DOHH2 (cell line): Measurements from ENCODE around the gene RTTN.

Experiments used
- H3F3A ChIP-seq: fragments of 200-600 bp; sonication (generic), shearing (Covaris generic); 2 replicates; pipeline ENCODE4 v1.6.0; 2016; ENCODE audit warnings: antibody characterized with exemption, mild to moderate bottlenecking; ENCODE audit not compliant: control insufficient read depth, insufficient read depth
- H3K27ac ChIP-seq: fragments of 200-600 bp; sonication (generic); 2 replicates; pipeline ENCODE4 v1.5.1; 2014; ENCODE audit warnings: low read depth, mild to moderate bottlenecking, low read length, moderate library complexity
- H3K27me3 ChIP-seq: fragments of 200-600 bp; sonication (generic); 2 replicates; pipeline ENCODE4 v1.6.1; 2014; ENCODE audit warnings: mild to moderate bottlenecking, low read length, mixed read lengths; ENCODE audit not compliant: control insufficient read depth
- H3K36me3 ChIP-seq: fragments of 200-600 bp; sonication (generic); 2 replicates; pipeline ENCODE4 v1.6.1; 2014; ENCODE audit warnings: mild to moderate bottlenecking, low read length, moderate library complexity, mixed read lengths; ENCODE audit not compliant: control insufficient read depth
- H3K4me1 ChIP-seq: fragments of 200-600 bp; sonication (generic); 2 replicates; pipeline ENCODE4 v1.6.1; 2014; ENCODE audit warnings: mild to moderate bottlenecking, low read length, mixed read lengths; ENCODE audit not compliant: control insufficient read depth
- H3K4me2 ChIP-seq: fragments of 200-600 bp; sonication (generic); 2 replicates; pipeline ENCODE4 v1.6.0; 2014; ENCODE audit warnings: mild to moderate bottlenecking, low read length, moderate library complexity
- H3K4me3 ChIP-seq: fragments of 200-600 bp; sonication (generic); 2 replicates; pipeline ENCODE4 v1.5.1; 2014; ENCODE audit warnings: mild to moderate bottlenecking, low read length, mixed read lengths
- H3K79me2 ChIP-seq: fragments of 200-600 bp; sonication (generic); 2 replicates; pipeline ENCODE4 v1.6.1; 2014; ENCODE audit warnings: mild to moderate bottlenecking, low read length, mixed read lengths; ENCODE audit not compliant: control insufficient read depth
- H3K9me2 ChIP-seq: fragments of 200-600 bp; sonication (generic); replicated peaks from 2 replicates; pipeline ENCODE4 v1.6.1; 2014; ENCODE audit warnings: mild to moderate bottlenecking, low read length, mixed read lengths; ENCODE audit not compliant: control insufficient read depth
- H3K9me3 ChIP-seq: fragments of 200-600 bp; sonication (generic); 2 replicates; pipeline ENCODE4 v1.6.1; 2014; ENCODE audit warnings: antibody characterized with exemption, low read length, mixed read lengths; ENCODE audit not compliant: control insufficient read depth, insufficient read depth
- H4K20me1 ChIP-seq: fragments of 200-600 bp; sonication (generic); 2 replicates; pipeline ENCODE4 v1.6.0; 2014; ENCODE audit warnings: low read depth, mild to moderate bottlenecking, antibody characterized with exemption, low read length, moderate library complexity; ENCODE audit not compliant: control insufficient read depth, insufficient read depth
- CTCF ChIP-seq: fragments of 200-600 bp; sonication (generic); IDR thresholded peaks from one replicate; pipeline ENCODE4 v1.5.1; 2014; ENCODE audit warnings: antibody characterized with exemption, mild to moderate bottlenecking, low read depth, low read length; ENCODE audit not compliant: poor library complexity, severe bottlenecking
- EZH2phosphoT487 ChIP-seq: fragments of 200-600 bp; sonication (generic); IDR thresholded peaks from 2 replicates; pipeline ENCODE4 v1.6.1; 2017; ENCODE audit warnings: borderline replicate concordance, mild to moderate bottlenecking, antibody characterized with exemption, low read length, moderate library complexity, mixed read lengths

Gene RTTN

GRCh38 chr18:70195014-70195614 is 10.4 kb downstream of the RTTN start:
- no peaks in the 10 kb centered on the region for H3K9me2 ChIP-seq
- no peak overlapping the region for H3K4me2 ChIP-seq
- H3K79me2 ChIP-seq, result no peaks in the 10 kb centered on the region
- no peaks in the 10 kb centered on the region for H3K9me3 ChIP-seq
- H3K4me1 ChIP-seq, result no peaks in the 10 kb centered on the region
- H4K20me1 ChIP-seq, result no peaks in the 10 kb centered on the region
- H3F3A ChIP-seq, result no peaks in the 10 kb centered on the region
- H3K27ac ChIP-seq, result no peak overlapping the region
- no peak overlapping the region for H3K4me3 ChIP-seq
- peaks cover 91% of the 10 kb centered on the region for H3K36me3 ChIP-seq
- TF ChIP-seq CTCF (no peak), EZH2phosphoT487 (no peak)
- H3K27me3 ChIP-seq, result no peaks in the 10 kb centered on the region

GRCh38 chr18:70194227-70194890 is 11.1 kb downstream of the RTTN start:
- no peak for TF ChIP-seq CTCF
- TF ChIP-seq EZH2phosphoT487, result no peak
- Histone ChIP-seq H3K4me2 (no peak overlapping the region), H3K9me2 (no peaks in the 10 kb centered on the region), H3K27ac (no peak overlapping the region), H3K27me3 (no peaks in the 10 kb centered on the region), H3K36me3 (peaks cover 92% of the 10 kb centered on the region), H4K20me1 (no peaks in the 10 kb centered on the region), H3K4me3 (no peak overlapping the region), H3K9me3 (no peaks in the 10 kb centered on the region), H3F3A (no peaks in the 10 kb centered on the region), H3K79me2 (no peaks in the 10 kb centered on the region), H3K4me1 (no peaks in the 10 kb centered on the region)

DNA sequence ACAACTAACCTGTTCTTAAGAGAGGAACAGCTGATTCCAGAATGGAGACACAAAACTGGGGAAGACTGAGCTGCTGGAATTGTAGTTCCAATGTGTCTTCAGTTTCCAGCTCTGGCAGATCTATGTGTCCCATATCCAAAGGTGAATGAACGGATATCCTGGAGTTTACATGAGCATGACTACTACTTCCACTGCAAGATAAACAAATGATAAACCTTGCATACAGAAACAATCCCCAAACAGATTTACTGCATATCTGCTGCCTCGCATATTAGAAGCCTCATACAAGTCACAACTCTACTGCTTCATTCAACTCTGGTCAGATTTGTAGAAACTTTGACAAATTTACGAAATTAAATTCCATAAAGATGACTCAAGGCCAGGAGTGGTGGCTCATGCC is 15.0 kb downstream of the RTTN start:
- H3K27me3 ChIP-seq, result no peaks in the 10 kb centered on the region
- H3K4me3 ChIP-seq, result no peak overlapping the region
- TF ChIP-seq EZH2phosphoT487, result no peak
- no peaks in the 10 kb centered on the region for H3K4me1 ChIP-seq
- H3K36me3 ChIP-seq, result peaks cover 89% of the 10 kb centered on the region
- peaks cover 3% of the 10 kb centered on the region; the same call in 1 of the 2 replicates for H3K79me2 ChIP-seq
- no peak overlapping the region for H3K4me2 ChIP-seq
- H3K27ac ChIP-seq, result no peak overlapping the region
- H3F3A ChIP-seq, result no peaks in the 10 kb centered on the region
- no peaks in the 10 kb centered on the region for H3K9me2 ChIP-seq
- H3K9me3 ChIP-seq, result no peaks in the 10 kb centered on the region
- no peaks in the 10 kb centered on the region for H4K20me1 ChIP-seq

- Histone ChIP-seq H4K20me1 (no peaks in the 10 kb centered on the region), H3K79me2 (peaks cover 3% of the 10 kb centered on the region; the same call in 1 of the 2 replicates), H3K4me3 (no peak overlapping the region), H3K4me2 (no peak overlapping the region), H3K27ac (no peak overlapping the region), H3K9me3 (no peaks in the 10 kb centered on the region), H3F3A (no peaks in the 10 kb centered on the region), H3K4me1 (no peaks in the 10 kb centered on the region), H3K36me3 (peaks cover 86% of the 10 kb centered on the region), H3K27me3 (no peaks in the 10 kb centered on the region), H3K9me2 (no peaks in the 10 kb centered on the region)
- TF ChIP-seq CTCF, result no peak
- no peak for TF ChIP-seq EZH2phosphoT487
These were observed 17.4 kb downstream of the RTTN start for GRCh38 chr18:70188113-70188512.
